Hematopoietic multipotent progenitor cell treated with erythropoietin and hydrocortisone succinate and interleukin-3 and kit ligand, for 17 days (in vitro differentiated cells): ENCODE results near the gene GAPDHS.

Source experiments
- DNase-seq: peaks from one replicate; pipeline ENCODE4 v3.0.0-alpha.2; 2015; ENCODE audit warnings: low spot score

GAPDHS gene

GRCh38 chr19:35557539-35558399 is 24.5 kb downstream of the GAPDHS start:
- peak; percentile 41 for DNase-seq

DNA sequence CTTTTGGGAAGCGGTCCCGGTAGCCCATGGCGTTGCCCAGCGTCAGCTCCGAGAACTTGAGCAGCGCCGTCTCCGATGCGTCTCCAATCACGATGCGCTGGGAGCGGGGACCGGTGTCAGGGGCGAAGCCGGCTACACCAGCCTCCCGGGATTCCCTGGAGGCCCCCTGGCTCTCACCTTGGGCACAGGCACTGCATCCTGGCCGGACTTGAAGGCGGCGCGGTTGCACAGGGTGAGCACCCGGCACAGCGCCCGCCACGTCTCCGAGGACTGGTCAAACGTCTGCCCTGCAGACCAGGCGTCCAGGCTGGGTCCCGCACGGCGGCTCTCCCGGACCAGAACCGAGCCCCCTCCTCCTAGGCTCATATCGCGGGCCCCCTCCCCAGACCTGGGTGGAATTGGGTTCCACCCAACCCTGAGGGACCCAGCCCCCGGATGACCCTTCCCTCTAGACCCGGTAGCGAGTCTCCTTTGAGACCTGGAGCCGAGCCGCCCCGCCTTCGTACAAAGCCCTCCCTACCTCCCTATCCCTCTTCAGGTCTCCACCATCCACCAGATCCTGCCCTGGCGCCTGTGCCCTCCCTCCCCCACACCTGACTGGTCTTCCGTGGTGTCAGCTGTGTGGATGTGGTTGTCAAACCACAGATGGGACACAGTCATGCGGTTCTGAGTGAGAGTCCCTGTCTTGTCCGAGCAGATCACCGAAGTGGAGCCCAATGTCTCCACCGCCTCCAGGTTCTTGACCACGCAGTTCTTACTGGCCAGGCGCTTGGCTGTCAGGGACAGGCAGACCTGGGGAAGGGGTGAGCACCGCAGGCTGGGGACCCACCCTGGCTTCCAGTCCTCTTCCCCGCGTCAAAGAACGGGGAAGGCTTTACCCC is 25.4 kb downstream of the GAPDHS start:
- no peak for DNase-seq

GRCh38 chr19:35559281-35559659 is 26.0 kb downstream of the GAPDHS start:
- DNase-seq: no peak

GRCh38 chr19:35559781-35560180 is 26.5 kb downstream of the GAPDHS start:
- DNase-seq: no peak

DNA sequence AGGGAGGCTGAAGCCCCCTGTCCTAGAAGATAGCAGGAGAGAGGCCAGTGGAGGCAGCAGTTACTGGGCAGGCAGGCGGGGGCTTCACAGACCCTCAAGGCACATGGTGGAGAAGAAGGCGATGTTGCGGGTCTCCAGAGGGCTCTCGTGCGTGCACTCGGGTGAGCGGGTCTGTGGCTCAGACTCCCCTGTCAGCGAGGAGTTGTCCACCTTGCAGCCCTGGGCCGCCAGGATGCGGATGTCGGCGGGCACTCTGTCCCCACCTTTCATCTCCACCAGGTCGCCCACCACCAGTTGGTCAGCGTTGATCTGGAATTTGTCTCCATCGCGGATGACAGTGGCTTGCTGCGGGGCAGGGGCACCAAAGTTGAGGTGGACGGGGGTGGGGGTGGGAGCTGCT is 27.0 kb downstream of the GAPDHS start:
- DNase-seq: no peak

DNA sequence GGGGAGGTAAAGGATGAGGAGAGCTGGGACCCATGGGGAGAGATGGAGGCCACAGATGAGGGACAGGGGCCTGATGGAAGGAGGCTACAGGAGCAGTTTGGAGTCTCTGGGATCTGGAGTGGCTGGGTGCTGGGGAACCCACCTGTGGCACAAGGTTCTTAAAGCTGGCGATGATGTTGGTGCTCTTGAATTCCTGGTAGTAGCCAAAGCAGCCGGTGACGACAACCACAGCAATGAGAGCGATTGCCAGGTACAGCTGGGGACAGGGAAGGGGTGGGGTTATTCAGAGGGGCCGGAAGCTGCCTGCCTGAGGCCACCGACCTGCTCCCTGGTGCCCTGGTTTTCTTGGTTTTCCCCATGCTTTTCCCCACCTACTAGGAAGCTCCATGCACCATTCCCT is 27.4 kb downstream of the GAPDHS start:
- DNase-seq: no peak

DNA sequence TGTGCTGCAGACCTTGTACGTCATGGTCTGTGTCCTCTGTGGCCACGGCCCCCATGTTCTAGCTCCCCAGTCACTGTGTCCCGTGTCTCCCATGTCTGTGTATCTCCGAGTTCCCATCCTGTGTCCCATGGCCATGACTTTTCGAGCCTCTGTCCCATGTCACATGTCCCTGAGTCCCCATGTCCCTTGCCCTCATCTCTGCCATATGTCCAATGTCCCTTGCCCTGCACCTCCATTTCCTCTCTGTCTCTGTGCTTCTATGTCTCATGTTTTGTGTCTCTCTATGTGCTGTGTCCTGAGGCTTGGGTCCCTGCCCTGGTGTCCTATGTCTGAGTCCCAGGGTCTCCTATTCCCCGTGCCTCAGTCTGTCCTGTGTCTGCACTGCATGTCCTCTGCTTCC is 28.2 kb downstream of the GAPDHS start:
- DNase-seq: no peak

- no peak for DNase-seq
Measured at GRCh38 chr19:35562336-35562735, 29.1 kb downstream of the GAPDHS start.

- DNase-seq: no peak
Measured at GRCh38 chr19:35562776-35563175, 29.5 kb downstream of the GAPDHS start.

DNA sequence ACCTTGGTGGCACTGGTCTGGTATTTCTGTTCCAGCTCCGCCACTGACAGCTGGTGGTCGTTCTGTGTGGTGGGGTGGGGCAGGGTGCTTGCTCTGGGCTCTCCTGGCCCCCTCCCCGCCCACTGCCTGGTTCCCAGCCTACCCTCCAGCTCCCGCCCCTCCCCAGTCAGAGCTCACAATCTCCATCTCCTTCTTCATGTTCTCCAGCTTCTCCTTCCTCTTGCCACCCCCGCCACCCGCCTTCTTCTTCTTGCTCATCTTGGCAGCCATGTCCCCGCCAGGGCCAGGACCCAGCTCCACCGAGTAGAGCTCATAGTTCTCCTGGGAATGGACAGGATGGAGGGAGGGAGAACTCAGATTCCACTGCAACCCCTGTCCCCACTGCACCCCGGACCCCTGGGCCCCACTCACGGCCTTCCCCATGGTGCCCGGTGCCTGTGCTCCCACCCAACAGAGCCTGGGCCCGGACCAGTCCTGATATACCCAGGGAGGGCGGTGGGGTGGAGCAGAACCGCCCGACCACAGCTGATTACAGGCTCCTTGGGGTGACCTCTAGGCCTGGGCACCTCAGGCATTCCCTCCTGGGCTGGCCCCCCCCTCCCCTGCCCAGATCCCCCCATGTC is 30.1 kb downstream of the GAPDHS start, which contains the start of gene ATP4A:
Gene ATP4A (minus strand): TSS at position 452 of the 623 bp plus-strand sequence. CDS start 29 bp downstream, at position 423.
- DNase-seq: no peak

- DNase-seq: no peak
Measured at GRCh38 chr19:35565016-35565856, 32.0 kb downstream of the GAPDHS start.

DNA sequence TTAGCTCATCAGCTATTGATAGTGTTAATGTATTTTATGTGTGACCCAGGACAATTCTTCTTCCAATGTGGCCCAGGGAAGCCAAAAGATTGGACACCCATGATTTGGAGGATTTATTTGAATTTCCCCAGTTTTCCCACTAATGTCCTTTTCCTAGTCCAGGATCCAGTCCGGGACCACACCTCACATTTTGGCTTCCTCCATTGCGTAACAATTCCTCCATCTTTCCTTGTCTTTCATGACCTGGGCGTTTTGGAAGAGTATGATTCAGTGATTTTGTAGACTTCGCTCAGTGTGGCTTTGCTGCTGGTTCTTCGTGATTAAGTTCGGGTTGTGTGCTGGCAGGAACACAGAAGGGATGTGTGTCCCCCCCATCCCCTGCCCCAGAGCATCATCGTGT is 33.5 kb downstream of the GAPDHS start:
- DNase-seq: no peak

- no peak for DNase-seq
Measured at GRCh38 chr19:35569281-35569781, 36.1 kb downstream of the GAPDHS start.

DNA sequence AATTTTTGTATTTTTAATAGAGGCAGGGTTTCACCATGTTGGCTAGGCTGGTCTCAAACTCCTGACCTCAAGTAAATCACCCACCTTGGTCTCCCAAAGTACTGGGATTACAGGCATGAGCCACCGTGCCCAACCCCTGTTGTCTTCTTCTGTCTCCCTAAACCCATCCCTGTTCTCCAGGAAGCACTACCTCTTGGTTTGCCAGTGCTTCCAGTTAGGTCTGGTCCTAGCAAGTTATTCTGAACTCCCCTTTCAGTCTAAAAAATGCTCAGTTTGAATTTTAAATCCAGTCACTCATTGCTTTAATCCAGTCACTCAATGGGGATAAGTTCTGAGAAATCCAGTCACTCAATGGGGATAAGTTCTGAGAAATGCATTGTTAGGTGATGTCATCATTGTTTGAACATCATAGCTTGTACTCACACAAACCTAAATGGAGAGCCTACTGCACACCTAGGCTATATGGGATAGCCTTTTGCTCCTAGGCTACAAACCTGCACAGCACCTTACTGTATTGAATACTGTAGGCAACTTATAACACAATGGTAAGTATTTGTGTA is 38.2 kb downstream of the GAPDHS start:
- DNase-seq: no peak

DNA sequence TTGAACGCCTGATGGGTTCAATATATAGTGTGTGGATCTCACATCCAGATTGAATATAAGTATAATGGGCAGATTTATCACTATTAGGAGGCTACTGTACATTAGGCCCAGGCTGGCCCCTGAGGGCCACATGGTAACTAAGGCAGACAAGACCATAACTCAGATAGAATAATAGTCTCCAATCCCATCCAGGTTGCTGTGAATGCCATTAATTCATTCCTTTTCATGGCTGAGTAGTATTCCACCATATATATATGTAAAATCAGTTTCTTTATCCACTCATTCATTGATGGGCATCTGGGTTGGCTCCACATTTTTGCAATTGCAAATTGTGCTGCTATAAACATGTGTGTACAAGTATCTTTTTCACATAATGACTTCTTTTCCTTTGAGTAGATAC is 44.7 kb downstream of the GAPDHS start:
- DNase-seq: no peak

- DNase-seq: no peak
Measured at GRCh38 chr19:35578707-35579106, 45.5 kb downstream of the GAPDHS start.

- no peak for DNase-seq
Measured at GRCh38 chr19:35582760-35583159, 49.5 kb downstream of the GAPDHS start.

DNA sequence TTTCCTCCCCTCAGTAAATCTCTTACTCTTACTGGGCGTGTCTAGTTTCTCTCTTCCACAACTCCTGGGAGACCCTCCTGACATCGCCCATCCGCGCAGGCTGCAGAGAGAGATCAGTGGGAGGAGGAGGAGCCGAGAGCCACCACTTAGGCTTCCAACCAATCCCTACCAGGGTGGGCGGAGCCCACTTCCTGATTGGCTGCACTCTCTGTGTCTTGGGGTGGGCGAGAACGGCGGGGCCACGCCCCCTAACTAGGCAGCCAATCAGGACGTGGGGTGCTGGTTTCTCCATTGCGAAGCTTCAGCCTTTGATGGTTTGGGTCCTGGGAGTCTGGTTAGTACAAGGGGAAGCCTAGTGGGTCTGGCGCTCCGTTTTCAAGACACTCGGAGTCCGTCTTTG is 52.6 kb downstream of the GAPDHS start, which contains the start of gene PMIS2:
Gene PMIS2 (plus strand): TSS at position 326 of the 400 bp plus-strand sequence. CDS start 87 bp downstream, outside the sequence.
- peak; percentile 13 for DNase-seq

DNA sequence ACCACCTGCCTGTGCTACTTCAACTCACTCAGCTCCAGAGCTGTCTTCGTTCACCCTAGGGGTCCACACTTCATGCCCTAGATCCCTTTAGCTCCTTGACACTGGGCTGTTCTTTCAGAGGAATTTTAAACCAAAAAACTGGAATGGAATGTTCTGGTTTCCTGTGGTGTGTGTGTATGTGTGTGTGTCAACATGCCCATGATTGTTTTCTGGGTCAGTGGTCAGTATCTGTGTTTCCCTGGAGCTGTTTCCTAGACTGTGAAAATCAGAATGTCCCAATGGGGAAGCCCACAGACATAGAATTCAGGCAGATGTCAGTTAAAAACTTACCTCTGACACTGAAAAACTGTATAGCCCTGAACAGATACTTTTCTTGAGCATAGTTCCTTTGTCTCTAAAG is 54.1 kb downstream of the GAPDHS start:
- DNase-seq: no peak

GRCh38 chr19:35590875-35591274 is 57.6 kb downstream of the GAPDHS start:
- DNase-seq: no peak

- DNase-seq: peak; percentile 29
Measured at GRCh38 chr19:35592226-35592625, 59.0 kb downstream of the GAPDHS start.
